Activated CD8-positive, alpha-beta T cell treated with anti-CD3 and anti-CD28 coated beads for 36 hours (primary cell): Measurements from ENCODE around the gene TLN1. TPM values are rescaled to one million over a fixed set of nuclear protein-coding genes. Genes with fewer than 3 reads are reported as not detected.

Source experiments
- ATAC-seq: fragments of 200-7000 bp; cut with Tn5 transposase; one replicate; pipeline ENCODE4 v1.10.0; 2021; ENCODE audit warnings: mild to moderate bottlenecking, moderate library complexity
- CTCF ChIA-PET: fragments of 350-600 bp; sonication (Branson Sonifier 250); formaldehyde crosslinking; loops from one replicate; lab custom pipeline; 2021; ENCODE audit warnings: antibody characterized with exemption; lab: Charles Lee
- POLR2A ChIA-PET: fragments of 350-600 bp; sonication (Branson Sonifier 250); formaldehyde crosslinking; loops from one replicate; lab custom pipeline; 2021; ENCODE audit warnings: antibody characterized with exemption; lab: Charles Lee
- DNase-seq: peaks from one replicate; pipeline ENCODE4 v3.0.0-alpha.2; 2020
- H3K27ac Mint-ChIP-seq: one replicate; pipeline ENCODE4 v1.8.0; 2021; ENCODE audit warnings: mild to moderate bottlenecking, mixed read lengths
- H3K27me3 Mint-ChIP-seq: one replicate; pipeline ENCODE4 v1.8.0; 2021; ENCODE audit warnings: mixed read lengths
- H3K36me3 Mint-ChIP-seq: one replicate; pipeline ENCODE4 v1.8.0; 2021; ENCODE audit warnings: low read depth, mixed read lengths
- H3K4me1 Mint-ChIP-seq: one replicate; pipeline ENCODE4 v1.8.0; 2021; ENCODE audit warnings: low read depth, mixed read lengths
- H3K4me3 Mint-ChIP-seq: one replicate; pipeline ENCODE4 v1.8.0; 2021; ENCODE audit warnings: mild to moderate bottlenecking, moderate library complexity, mixed read lengths
- H3K9me3 Mint-ChIP-seq: one replicate; pipeline ENCODE4 v1.8.0; 2021; ENCODE audit warnings: mixed read lengths
- intact Hi-C: fragments of 100-400 bp; cut with micrococcal nuclease; formaldehyde crosslinking; loops from one replicate; pipeline ENCODE4 v1.10.0; 2022
- total RNA-seq, 2 experiments: library from RNA; stranded (reverse); gene quantifications; one replicate each; pipeline ENCODE4 v1.2.3, GENCODE V29; 2021
- TF ChIP-seq, protein P1 (sequence below): fragments of 200-600 bp; IDR thresholded peaks from one replicate; pipeline ENCODE4 v1.8.0; 2022; ENCODE audit warnings: antibody characterized with exemption, mild to moderate bottlenecking

The TLN1 gene
- total RNA-seq, 2 experiments from 2014 or later = 212 to 219 TPM

DNA sequence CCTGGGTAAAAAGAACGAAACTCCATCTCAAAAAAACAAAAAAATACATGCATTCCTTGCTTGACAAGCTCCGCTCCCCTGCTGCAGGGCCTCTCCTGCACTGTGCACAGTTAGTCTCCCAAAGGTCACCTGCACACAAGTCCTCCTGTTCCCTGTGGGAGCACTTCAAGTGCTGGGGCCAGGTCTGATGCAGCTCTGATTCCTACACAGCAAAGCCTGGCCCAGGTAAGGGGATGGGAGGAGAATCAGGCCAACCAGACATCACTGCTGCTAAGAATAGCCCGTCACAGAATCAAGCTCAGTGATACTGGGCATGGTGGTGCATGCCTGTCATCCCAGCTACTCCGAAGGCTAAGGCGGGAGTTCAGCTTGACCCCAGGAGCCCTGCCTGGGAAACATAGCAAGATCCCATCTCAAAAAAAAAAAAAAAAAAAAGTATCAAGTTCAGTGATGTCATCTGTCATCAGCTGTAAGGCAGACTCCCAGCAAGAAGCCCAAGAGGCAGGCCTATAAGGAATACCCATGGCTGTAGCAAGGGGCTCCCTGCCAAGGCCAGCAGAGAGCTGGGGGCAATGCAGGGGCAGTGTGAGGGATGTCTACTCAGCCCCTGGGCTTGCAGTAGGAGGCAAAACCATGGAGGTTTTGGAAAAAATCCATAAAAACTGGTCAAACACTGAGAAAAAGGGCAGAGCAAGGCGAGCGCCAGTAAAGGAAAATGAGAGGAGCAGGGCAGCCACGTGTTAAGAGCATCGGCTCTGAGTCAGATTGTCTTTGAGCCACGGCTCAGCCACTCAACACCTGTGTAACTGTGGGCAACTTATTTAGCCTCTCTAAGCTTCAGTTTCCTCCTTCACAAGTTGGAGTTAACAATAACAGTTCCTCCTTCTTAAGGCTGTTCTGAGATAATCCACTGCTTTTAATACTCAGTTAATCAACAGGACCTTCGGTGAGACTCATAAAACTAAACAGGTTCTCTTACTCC, 45.5 kb downstream of the TLN1 start:
- TF ChIP-seq, protein P1, sequence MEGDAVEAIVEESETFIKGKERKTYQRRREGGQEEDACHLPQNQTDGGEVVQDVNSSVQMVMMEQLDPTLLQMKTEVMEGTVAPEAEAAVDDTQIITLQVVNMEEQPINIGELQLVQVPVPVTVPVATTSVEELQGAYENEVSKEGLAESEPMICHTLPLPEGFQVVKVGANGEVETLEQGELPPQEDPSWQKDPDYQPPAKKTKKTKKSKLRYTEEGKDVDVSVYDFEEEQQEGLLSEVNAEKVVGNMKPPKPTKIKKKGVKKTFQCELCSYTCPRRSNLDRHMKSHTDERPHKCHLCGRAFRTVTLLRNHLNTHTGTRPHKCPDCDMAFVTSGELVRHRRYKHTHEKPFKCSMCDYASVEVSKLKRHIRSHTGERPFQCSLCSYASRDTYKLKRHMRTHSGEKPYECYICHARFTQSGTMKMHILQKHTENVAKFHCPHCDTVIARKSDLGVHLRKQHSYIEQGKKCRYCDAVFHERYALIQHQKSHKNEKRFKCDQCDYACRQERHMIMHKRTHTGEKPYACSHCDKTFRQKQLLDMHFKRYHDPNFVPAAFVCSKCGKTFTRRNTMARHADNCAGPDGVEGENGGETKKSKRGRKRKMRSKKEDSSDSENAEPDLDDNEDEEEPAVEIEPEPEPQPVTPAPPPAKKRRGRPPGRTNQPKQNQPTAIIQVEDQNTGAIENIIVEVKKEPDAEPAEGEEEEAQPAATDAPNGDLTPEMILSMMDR = no peak
- ATAC-seq (no peak), DNase-seq (no peak)
- H3K27ac Mint-ChIP-seq = no peak overlapping the region
- H3K36me3 Mint-ChIP-seq = no peaks in the 10 kb centered on the region
- ChIA-PET CTCF (interaction anchor here (10.8 to 12.7 kb wide), 2 partner anchors 10 to 20 kb away, joined by 106 to 313 read pairs; partner anchors contain the start of genes ARHGEF39, CA9, CCDC107 and RMRP), POLR2A (interaction anchor here (0.9 to 2.0 kb wide), 3 partner anchors 22 to 28 kb away, joined by 3 to 8 read pairs (median 3); partner anchors contain the start of genes ARHGEF39, CCDC107 and RMRP)
- intact Hi-C loops = no loop called here
- H3K27me3 Mint-ChIP-seq = no peaks in the 10 kb centered on the region
- peaks cover 18% of the 10 kb centered on the region for H3K4me1 Mint-ChIP-seq
- no peaks in the 10 kb centered on the region for H3K9me3 Mint-ChIP-seq
- H3K4me3 Mint-ChIP-seq = no peak overlapping the region

DNA sequence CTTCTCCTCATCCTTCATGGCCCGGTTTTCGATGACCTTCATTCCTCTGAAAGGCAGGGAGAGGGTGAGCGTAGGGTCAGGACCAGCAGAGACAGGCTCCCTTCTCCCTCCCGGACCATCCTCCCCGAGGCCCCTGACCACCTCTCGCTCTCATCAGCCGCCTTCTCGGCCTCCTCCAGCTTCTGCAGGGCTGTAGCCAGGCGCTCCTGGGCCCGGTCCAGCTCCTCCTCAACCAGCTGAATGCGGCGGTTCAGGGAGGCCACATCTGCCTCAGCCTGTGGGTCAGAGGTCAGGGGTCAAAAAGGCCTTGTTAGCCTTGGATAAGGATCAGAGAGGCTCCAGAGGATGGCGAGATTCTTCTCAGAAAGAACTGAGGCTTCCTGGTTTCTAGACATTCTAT, 46.5 kb downstream of the TLN1 start:
- ChIA-PET POLR2A (no interaction called here), CTCF (interaction anchor here (10.8 kb wide), 1 partner anchor 11 kb away, joined by 106 read pairs; no protein-coding TSS in a partner anchor)
- no peak overlapping the region for H3K27ac Mint-ChIP-seq
- DNase-seq (no peak), ATAC-seq (no peak)
- H3K27me3 Mint-ChIP-seq = no peaks in the 10 kb centered on the region
- TF ChIP-seq, protein P1 = no peak
- no peaks in the 10 kb centered on the region for H3K36me3 Mint-ChIP-seq
- peaks cover 18% of the 10 kb centered on the region for H3K4me1 Mint-ChIP-seq
- no peak overlapping the region for H3K4me3 Mint-ChIP-seq
- no peaks in the 10 kb centered on the region for H3K9me3 Mint-ChIP-seq
- intact Hi-C loops = no loop called here

DNA sequence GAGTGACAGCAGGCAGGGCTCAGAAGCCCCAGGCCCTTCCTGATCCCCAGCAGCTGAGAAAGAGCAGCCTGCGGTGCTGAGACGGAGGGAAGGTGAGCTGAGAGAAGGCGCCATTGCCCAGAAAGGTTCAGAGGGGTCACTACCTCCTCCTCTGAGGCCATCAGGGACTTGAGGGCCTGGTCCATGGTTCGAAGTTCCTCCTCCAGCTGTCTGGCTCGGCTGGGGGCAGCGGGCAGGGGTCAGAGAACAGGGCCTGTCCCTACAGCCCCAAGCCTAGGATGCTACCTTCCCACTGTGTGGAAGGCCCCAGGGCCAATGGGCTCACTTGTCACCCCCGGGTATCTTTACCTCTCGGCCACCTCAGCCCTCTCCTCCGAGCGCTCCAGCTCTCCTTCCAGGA, 47.1 kb downstream of the TLN1 start:
- Mint-ChIP-seq H3K9me3 (no peaks in the 10 kb centered on the region), H3K36me3 (no peaks in the 10 kb centered on the region), H3K4me3 (no peak overlapping the region), H3K27me3 (no peaks in the 10 kb centered on the region), H3K4me1 (peaks cover 18% of the 10 kb centered on the region), H3K27ac (no peak overlapping the region)
- ATAC-seq = no peak
- ChIA-PET CTCF (interaction anchor here (10.8 kb wide), 1 partner anchor 12 kb away, joined by 106 read pairs; no protein-coding TSS in a partner anchor), POLR2A (interaction anchor here (1.6 to 2.3 kb wide), 3 partner anchors 9 to 15 kb away, joined by 5 to 8 read pairs (median 5); no protein-coding TSS in a partner anchor)
- intact Hi-C loops = no loop called here
- DNase-seq = no peak
- TF ChIP-seq, protein P1 = no peak

DNA sequence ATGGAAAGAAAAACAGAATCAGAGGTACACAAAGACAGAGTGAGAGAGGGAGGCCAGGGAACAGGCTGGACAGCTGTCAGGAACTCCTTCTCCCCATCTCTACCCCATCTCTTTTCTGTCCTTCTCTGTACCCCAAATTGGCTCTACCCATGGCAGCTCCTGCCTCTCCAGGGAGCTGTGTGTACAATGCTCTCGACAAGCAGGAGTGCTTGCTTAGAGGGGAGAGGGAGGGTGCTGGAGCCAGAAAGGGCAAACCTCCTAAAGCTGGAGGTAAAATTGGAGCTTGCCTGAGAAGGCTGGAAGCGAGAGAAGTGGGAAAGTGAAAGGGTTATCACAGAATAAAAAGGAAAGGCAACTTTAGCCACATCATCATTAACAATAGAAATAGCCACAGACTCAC, 48.7 kb downstream of the TLN1 start:
- DNase-seq (no peak), ATAC-seq (no peak)
- TF ChIP-seq, protein P1 = no peak
- CTCF ChIA-PET = interaction anchor here (0.9 to 10.8 kb wide), 8 partner anchors 14 to 272 kb away, joined by 3 to 106 read pairs (median 4); partner anchors contain the start of genes CCDC107 and RMRP
- Mint-ChIP-seq H3K4me1 (peaks cover 8% of the 10 kb centered on the region), H3K4me3 (no peak overlapping the region), H3K27ac (no peak overlapping the region), H3K9me3 (no peaks in the 10 kb centered on the region), H3K27me3 (no peaks in the 10 kb centered on the region), H3K36me3 (no peaks in the 10 kb centered on the region)
- intact Hi-C loops = no loop called here
- POLR2A ChIA-PET = interaction anchor here (0.9 to 2.3 kb wide), 4 partner anchors 9 to 13 kb away, joined by 3 to 8 read pairs (median 6); no protein-coding TSS in a partner anchor
